Measurements from ENCODE around the gene ARSA. TPM values are rescaled to one million over a fixed set of nuclear protein-coding genes. Genes with fewer than 3 reads are reported as not detected.
"Not testable (repeated sequence)": the region's sequence is repeated elsewhere in the genome, so short reads cannot be mapped to it uniquely, and the experiment has no call there.

The ARSA gene
- total RNA-seq, 1 donor from 2014 or later = 44.2 TPM

GRCh38 chr22:50653256-50653655 lies 25.3 kb upstream of the ARSA start:
- H3K27me3 ChIP-seq = no peaks in the 10 kb centered on the region
- H3K36me3 ChIP-seq = no peaks in the 10 kb centered on the region
- intact Hi-C loops (cut with DNase I) = no loop called here
- H3K4me3 ChIP-seq = no peak overlapping the region
- TF ChIP-seq POLR2A (IDR thresholded peaks at IDR 0.05) (no peak), POLR2AphosphoS5 (IDR thresholded peaks at IDR 0.05; ENCODE audit: insufficient read depth in 1 of 2, low read depth in 1 of 2) (no peak)
- TF ChIP-seq, protein P1, sequence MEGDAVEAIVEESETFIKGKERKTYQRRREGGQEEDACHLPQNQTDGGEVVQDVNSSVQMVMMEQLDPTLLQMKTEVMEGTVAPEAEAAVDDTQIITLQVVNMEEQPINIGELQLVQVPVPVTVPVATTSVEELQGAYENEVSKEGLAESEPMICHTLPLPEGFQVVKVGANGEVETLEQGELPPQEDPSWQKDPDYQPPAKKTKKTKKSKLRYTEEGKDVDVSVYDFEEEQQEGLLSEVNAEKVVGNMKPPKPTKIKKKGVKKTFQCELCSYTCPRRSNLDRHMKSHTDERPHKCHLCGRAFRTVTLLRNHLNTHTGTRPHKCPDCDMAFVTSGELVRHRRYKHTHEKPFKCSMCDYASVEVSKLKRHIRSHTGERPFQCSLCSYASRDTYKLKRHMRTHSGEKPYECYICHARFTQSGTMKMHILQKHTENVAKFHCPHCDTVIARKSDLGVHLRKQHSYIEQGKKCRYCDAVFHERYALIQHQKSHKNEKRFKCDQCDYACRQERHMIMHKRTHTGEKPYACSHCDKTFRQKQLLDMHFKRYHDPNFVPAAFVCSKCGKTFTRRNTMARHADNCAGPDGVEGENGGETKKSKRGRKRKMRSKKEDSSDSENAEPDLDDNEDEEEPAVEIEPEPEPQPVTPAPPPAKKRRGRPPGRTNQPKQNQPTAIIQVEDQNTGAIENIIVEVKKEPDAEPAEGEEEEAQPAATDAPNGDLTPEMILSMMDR (IDR thresholded peaks at IDR 0.05) = no peak
- no peak for DNase-seq (ENCODE audit: extremely low spot score in 2 of 2)
- no peaks in the 10 kb centered on the region for H3K4me1 ChIP-seq
- no peak overlapping the region for H3K27ac ChIP-seq
- H3K9me3 ChIP-seq = no peaks in the 10 kb centered on the region

- H3K27me3 ChIP-seq; H3K4me3 ChIP-seq; intact Hi-C loops (cut with DNase I): not testable (repeated sequence)
Measured at GRCh38 chr22:50643821-50644101, 15.8 kb upstream of the ARSA start.

GRCh38 chr22:50643021-50643820 lies 15.3 kb upstream of the ARSA start:
- peaks cover 11% of the 10 kb centered on the region for H3K4me1 ChIP-seq
- intact Hi-C loops (cut with DNase I); H3K9me3 ChIP-seq; DNase-seq (ENCODE audit: extremely low spot score in 2 of 2); H3K36me3 ChIP-seq; H3K27ac ChIP-seq; H3K27me3 ChIP-seq; H3K4me3 ChIP-seq: not testable (repeated sequence)

More at GRCh38 chr22:50643821-50644101, 15.8 kb upstream of the ARSA start:
- H3K27ac ChIP-seq; DNase-seq (ENCODE audit: extremely low spot score in 2 of 2); H3K36me3 ChIP-seq; H3K9me3 ChIP-seq: not testable (repeated sequence)
- peaks cover 11% of the 10 kb centered on the region for H3K4me1 ChIP-seq

GRCh38 chr22:50641696-50642607 lies 14.0 kb upstream of the ARSA start:
- intact Hi-C loops (cut with DNase I) = no loop called here
- Histone ChIP-seq H3K27me3 (no peaks in the 10 kb centered on the region), H3K4me3 (no peak overlapping the region), H3K27ac (no peak overlapping the region), H3K36me3 (no peaks in the 10 kb centered on the region), H3K4me1 (peaks cover 11% of the 10 kb centered on the region), H3K9me3 (no peaks in the 10 kb centered on the region)
- DNase-seq (ENCODE audit: extremely low spot score in 2 of 2) = no peak
- TF ChIP-seq POLR2AphosphoS5 (IDR thresholded peaks at IDR 0.05; ENCODE audit: insufficient read depth in 1 of 2, low read depth in 1 of 2) = peak; percentile 13 to 16
- TF ChIP-seq, protein P1 (IDR thresholded peaks at IDR 0.05) = no peak

DNA sequence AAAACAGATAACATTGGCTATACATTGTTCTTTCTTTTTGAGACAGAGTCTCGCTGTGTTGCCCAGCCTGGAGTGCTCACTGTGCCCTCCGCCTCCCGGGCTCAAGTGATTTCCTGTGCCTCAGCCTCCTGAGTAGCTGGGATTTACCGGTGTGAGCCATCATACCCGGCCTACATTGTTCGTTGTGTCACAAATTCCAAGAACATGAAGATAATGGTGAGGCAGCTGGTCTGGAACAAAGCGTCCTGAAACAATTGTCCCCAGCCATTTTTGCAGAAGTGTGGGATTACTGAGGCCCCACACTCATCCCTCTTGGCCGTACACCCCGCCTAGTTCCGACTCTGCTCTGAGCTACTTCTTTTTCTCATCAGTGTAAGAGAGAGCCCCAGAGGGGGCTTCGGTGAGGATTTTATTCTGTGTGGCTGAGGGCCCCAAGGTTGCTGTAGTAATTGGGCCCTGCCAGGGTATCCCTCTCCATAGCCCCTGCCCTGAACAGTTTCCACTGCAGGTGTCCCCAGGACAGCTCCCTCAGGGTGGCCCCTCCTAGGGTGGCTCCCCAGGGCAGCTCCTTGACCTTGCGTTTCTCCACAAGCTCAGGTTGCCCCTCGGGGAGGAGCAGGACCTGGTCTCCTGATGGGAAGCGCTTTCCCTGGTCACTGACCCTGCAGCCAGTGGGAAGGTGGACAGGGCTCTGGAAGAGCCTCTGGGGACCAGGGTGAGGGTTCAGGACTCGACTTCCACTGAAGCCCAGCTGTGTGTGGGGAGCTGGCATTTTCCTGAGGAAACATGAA lies 13.1 kb upstream of the ARSA start:
- TF ChIP-seq, protein P1 (IDR thresholded peaks at IDR 0.05) = no peak
- TF ChIP-seq POLR2A (IDR thresholded peaks at IDR 0.05) (no peak), POLR2AphosphoS5 (IDR thresholded peaks at IDR 0.05; ENCODE audit: insufficient read depth in 1 of 2, low read depth in 1 of 2) (no peak)
- H3K9me3 ChIP-seq = no peaks in the 10 kb centered on the region
- intact Hi-C loops (cut with DNase I) = no loop called here
- DNase-seq (ENCODE audit: extremely low spot score in 2 of 2) = no peak
- H3K4me3 ChIP-seq = no peak overlapping the region
- no peaks in the 10 kb centered on the region for H3K27me3 ChIP-seq
- H3K36me3 ChIP-seq = no peaks in the 10 kb centered on the region
- peaks cover 11% of the 10 kb centered on the region for H3K4me1 ChIP-seq
- no peak overlapping the region for H3K27ac ChIP-seq

- DNase-seq (ENCODE audit: extremely low spot score in 2 of 2); H3K36me3 ChIP-seq; H3K27ac ChIP-seq; H3K27me3 ChIP-seq; H3K9me3 ChIP-seq; intact Hi-C loops (cut with DNase I); H3K4me3 ChIP-seq: not testable (repeated sequence)
- H3K4me1 ChIP-seq = peaks cover 11% of the 10 kb centered on the region
Measured at GRCh38 chr22:50640296-50640695, 12.3 kb upstream of the ARSA start.
